GM13977 (cell line): ENCODE measurements around the gene VEZT.
"Not testable (repeated sequence)": the region's sequence is repeated elsewhere in the genome, so short reads cannot be mapped to it uniquely, and the experiment has no call there.

ENCODE experiments used
- DNase-seq: peaks from one replicate; pipeline ENCODE4 v3.0.0; 2012; ENCODE audit warnings: low spot score
- in situ Hi-C: fragments of 300-500 bp; cut with MboI; formaldehyde crosslinking; loops from one replicate; pipeline ENCODE4 v1.12.0; 2022; ENCODE audit warnings: low sequenced_read_pairs, low pct_unique_long_range_greater_than_20kb, mixed read lengths, inconsistent platforms; ENCODE audit not compliant: unreplicated experiment
- TF ChIP-seq, protein P1 (sequence below): IDR thresholded peaks from 2 replicates; pipeline ENCODE4 v1.5.1; 2012; ENCODE audit warnings: mild to moderate bottlenecking, control low read depth; ENCODE audit not compliant: insufficient read depth; ENCODE audit errors: extremely low read depth, missing control alignments

The VEZT gene

DNA sequence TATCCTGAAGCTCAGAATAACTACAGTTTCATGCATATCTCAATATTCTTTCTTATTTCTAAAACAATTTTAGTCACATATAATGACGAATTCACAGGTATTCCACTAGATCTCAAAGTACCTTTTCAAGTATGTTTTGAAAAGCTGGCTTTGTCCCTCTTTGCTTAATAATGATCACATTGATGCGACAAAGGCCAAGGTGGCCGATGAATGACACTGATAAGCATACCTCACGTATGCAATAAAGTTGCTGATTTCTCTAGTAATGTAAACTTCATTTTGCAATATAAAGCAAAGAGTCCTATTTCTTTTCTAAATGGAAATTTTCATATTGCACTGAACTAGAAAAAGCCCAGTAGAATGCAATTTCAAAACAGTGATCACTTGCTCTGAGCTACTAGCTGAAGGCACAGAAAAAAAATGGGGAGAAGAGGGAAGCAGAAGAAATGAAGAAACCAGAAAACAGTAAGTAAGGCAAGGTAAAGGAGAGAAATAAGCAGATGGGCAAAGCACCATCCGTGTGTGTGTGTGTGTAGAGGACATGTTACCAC, 29.7 kb upstream of the VEZT start:
- in situ Hi-C loops = no loop called here
- no peak for DNase-seq
- TF ChIP-seq, protein P1, sequence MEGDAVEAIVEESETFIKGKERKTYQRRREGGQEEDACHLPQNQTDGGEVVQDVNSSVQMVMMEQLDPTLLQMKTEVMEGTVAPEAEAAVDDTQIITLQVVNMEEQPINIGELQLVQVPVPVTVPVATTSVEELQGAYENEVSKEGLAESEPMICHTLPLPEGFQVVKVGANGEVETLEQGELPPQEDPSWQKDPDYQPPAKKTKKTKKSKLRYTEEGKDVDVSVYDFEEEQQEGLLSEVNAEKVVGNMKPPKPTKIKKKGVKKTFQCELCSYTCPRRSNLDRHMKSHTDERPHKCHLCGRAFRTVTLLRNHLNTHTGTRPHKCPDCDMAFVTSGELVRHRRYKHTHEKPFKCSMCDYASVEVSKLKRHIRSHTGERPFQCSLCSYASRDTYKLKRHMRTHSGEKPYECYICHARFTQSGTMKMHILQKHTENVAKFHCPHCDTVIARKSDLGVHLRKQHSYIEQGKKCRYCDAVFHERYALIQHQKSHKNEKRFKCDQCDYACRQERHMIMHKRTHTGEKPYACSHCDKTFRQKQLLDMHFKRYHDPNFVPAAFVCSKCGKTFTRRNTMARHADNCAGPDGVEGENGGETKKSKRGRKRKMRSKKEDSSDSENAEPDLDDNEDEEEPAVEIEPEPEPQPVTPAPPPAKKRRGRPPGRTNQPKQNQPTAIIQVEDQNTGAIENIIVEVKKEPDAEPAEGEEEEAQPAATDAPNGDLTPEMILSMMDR = no peak

DNA sequence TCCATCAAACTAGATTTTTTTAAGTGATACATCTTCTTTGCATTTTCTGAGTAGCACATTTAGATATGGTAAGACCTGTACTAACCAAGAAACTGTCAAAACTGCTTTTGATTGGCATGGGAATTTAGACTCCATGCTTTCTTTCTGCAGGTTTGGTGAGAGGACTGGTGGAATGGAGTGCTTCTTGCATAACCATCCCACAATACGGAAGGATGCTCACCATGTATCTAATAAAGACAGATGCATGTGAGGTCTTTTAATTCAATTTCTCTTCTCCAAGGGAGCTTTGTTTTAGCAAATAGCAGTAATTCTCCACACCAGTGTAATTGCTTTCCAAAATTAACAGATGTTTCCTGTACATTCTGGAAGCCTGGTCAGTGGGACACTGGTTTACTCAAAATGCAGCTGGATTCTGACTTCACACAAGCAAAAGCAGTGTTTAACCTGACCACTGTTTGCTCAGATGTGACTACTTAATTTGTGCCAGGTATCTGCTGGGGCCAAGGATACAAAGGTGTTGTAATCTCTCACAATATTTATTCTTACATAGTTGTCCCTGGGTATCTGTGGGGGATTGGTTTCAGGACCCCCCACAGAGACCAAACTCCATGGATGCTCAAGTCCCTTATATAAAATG, 26.4 kb upstream of the VEZT start:
- DNase-seq = no peak
- in situ Hi-C loops = no loop called here
- TF ChIP-seq, protein P1 = no peak

DNA sequence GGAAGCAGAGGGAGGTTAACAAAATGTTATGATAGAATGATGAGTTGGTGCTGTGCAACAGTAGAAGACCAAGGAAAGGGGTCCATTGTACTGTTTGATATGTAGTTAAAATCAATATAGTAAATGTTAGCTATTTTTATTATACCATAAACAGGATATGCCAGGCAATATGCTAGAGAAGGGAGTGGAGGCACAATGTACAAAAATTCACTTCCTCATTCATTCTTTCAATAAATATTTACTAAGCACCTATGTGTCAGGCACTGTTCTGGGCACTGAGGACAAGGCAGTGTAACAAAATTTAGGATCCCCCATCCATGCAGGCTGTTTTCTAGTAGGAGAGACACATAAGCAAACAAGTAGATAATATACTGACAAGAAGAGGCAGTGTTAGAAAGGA, 25.3 kb upstream of the VEZT start:
- TF ChIP-seq, protein P1 = no peak
- in situ Hi-C loops = no loop called here
- no peak for DNase-seq

DNA sequence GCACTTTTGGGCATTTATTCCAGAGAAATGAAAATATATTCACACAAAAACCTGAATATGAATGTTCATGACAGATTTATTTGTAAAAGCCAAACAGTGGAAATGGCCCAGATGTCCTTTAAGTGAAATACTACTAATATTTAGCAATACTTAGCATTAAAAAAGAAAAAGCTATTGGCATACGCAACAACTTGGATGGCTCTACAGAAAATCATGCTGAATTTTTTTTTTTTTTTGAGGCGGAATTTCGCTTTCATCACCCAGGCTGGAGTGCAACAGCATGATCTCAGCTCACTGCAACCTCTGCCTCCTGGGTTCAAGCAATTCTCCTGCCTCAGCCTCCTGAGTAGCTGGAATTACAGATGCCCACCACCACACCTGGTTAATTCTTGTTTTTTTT, 24.5 kb upstream of the VEZT start:
- TF ChIP-seq, protein P1 = no peak
- no peak for DNase-seq
- in situ Hi-C loops = no loop called here

DNA sequence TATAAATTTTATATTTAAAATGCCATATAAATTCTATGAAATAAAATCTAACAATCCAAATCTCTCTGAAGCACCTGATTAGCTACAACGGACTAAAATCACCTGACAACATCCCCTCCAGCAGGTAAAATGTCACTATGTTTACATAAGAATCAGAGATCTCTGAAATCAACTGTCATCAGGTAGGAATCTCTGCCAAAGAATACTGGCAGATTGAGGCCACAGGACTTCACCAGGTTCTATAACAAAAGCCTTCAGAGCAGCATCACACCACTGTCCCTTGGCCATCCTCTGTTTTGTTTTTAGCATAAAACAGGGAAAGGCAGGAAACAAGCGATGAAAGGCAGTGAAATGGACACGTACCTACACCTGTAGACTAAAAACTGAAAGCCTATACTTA, 22.5 kb upstream of the VEZT start:
- in situ Hi-C loops = no loop called here

DNA sequence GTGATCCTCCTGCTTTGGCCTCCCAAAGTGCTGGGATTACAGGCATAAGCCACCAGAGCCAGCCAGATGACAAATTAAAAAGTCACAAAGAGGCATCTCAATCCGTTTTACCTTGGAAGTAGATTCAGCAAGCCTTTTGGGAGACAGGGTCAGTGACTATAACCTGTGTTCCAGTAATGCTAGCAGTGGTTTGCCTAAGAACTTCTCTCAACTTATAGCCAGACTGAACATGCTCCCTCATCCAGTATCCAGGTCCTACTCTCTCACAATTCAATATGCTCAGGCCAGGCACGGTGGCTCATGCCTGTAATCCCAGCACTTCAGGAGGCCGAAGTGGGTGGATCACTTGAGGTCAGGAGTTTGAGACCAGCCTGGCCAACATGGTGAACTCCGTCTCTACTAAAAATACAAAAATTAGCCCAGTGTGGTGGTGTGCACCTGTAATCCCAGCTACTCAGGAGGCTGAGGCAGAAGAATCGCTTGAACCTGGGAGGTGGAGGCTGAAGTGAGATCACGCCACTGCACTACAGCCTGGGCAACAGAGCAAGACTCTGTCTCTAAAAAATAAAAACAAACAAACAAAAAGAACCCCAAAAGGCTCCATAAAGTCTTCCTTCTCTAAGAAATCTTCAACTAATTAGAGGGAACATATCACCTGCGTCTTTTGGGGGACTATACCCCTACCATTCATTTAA, 20.6 kb upstream of the VEZT start:
- in situ Hi-C loops = not testable (repeated sequence)

More for the DNA sequence above, 22.5 kb upstream of the VEZT start:
- DNase-seq = no peak
- TF ChIP-seq, protein P1 = no peak

DNA sequence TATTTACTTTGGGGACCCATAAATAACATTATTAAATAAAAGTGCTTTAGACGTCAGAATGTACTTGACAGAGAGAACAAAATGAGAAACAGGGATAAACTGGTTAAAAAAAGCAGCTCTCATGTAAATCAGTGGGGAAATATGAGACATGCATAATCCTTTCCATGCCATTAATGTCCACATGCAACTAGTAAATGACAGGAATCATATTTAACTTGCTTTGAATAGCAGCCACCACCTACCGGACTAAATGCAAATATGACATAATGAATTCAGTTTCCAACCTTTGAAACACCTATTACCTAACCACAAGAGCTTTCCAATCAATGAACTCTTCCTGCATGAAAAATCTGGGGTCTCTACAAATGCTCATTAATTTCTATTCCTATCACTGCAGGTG, 20.0 kb upstream of the VEZT start:
- no peak for DNase-seq
- in situ Hi-C loops = no loop called here
- TF ChIP-seq, protein P1 = no peak

More for the DNA sequence above, 20.6 kb upstream of the VEZT start:
- DNase-seq = not testable (repeated sequence)
